AG09319 (cell line): ENCODE measurements around the gene VSIG10L.

ENCODE experiments used
- DNase-seq: peaks from one replicate; pipeline ENCODE4 v3.0.0-alpha.2; 2010; ENCODE audit warnings: low read depth; ENCODE audit errors: extremely low read depth
- TF ChIP-seq, protein P1 (sequence below): IDR thresholded peaks from 2 replicates; pipeline ENCODE4 v1.5.1; 2011; ENCODE audit warnings: low read depth, mild to moderate bottlenecking, inconsistent platforms, low read length, moderate library complexity

VSIG10L gene

DNA sequence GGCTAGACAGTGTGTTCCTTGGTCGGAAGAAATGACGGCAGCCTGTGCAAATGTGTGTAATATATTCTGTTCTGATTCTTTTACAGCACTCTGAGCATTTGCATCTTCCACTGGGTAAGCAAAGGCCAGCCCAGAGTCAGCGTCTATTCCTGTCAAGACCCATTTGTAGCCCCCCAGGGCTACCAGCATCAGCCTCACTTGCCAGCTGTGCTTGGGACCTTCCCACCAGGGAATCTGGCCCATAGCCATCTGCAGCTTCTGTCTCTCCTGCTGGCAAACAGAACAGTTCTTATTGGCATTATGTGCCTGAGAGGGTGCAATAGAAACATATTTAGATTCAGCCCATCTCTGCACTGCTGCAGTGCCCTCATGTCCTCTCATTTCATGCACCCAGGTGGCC is 36.5 kb downstream of the VSIG10L start:
- TF ChIP-seq, protein P1, sequence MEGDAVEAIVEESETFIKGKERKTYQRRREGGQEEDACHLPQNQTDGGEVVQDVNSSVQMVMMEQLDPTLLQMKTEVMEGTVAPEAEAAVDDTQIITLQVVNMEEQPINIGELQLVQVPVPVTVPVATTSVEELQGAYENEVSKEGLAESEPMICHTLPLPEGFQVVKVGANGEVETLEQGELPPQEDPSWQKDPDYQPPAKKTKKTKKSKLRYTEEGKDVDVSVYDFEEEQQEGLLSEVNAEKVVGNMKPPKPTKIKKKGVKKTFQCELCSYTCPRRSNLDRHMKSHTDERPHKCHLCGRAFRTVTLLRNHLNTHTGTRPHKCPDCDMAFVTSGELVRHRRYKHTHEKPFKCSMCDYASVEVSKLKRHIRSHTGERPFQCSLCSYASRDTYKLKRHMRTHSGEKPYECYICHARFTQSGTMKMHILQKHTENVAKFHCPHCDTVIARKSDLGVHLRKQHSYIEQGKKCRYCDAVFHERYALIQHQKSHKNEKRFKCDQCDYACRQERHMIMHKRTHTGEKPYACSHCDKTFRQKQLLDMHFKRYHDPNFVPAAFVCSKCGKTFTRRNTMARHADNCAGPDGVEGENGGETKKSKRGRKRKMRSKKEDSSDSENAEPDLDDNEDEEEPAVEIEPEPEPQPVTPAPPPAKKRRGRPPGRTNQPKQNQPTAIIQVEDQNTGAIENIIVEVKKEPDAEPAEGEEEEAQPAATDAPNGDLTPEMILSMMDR = no peak
- DNase-seq = no peak

DNA sequence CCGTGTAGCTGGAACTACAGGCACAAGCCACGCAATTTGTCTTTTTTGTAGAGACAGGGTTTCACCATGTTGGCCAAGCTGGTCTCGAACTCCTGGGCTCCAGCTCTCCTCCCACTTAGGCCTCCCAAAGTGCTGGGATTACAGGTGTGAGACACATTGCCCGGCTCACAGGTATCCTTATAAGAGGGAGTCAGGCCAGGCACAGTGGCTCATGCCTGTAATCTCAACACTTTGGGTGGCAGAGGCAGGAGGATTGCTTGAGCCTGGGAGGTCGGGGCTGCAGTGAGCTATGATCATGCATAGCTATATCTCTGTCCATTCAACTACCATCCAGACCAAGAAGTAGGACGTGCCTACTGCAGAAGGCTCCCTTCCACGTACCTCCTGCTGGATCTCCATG is 40.7 kb downstream of the VSIG10L start:
- DNase-seq = no peak
- TF ChIP-seq, protein P1 = no peak

DNA sequence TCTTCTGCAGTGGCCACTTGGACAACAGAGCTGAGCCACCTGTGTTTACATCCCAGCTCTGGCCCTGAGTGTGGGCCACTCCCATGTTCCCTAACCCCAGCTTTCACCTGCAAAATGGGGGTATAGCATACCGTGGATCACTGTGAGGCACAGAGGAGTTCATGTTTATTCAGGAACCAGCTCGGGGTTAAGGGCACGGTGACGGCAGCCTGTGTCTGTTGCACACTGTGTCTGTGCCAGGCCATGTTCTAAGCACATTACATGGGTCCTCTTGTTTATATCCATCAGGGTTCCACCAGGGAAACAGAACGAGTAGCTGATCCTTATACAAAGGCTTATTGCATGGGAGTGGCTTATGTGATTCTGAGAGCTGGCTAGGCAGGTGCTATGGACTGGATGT is 44.5 kb downstream of the VSIG10L start:
- DNase-seq = no peak
- TF ChIP-seq, protein P1 = no peak

- no peak for DNase-seq
- TF ChIP-seq, protein P1 = no peak
Observed at GRCh38 chr19:51296336-51297093, 45.4 kb downstream of the VSIG10L start.

DNA sequence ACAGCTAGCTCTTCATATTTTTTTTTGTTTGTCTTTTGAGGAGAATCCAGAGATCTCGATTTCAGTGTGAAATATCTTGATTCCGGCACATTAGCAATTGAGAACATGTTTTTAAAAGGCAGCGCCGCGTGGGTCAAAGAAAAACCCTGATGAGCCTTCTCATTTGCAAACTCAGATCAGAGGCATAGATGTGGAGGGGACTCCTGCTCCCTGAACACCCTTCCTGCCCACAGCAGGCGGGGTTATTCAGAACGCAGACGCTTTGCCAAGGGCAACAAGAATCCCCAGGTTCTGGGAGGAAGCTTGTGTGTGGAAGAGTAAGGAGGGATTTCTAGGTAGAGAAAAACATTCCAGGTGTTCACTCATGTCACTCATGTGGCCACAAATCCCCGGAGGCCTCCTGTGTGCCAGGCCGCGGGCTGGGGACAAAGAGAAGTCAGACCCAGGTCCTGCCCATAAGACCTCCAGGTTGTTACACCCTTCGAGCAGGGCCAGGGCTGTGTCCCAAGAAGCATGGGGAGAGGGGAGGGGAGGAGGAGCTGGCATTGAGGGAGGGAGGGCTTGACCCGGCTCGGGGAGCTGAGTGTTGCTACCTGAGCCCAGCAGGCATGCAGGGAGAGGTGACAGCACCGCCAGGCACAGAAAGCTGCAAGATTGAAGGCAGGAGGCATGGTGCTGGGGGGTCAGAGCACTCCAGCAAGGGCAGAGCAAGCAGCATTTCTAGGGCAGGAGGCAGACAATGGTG is 46.4 kb downstream of the VSIG10L start:
- no peak for DNase-seq
- TF ChIP-seq, protein P1 = no peak

DNA sequence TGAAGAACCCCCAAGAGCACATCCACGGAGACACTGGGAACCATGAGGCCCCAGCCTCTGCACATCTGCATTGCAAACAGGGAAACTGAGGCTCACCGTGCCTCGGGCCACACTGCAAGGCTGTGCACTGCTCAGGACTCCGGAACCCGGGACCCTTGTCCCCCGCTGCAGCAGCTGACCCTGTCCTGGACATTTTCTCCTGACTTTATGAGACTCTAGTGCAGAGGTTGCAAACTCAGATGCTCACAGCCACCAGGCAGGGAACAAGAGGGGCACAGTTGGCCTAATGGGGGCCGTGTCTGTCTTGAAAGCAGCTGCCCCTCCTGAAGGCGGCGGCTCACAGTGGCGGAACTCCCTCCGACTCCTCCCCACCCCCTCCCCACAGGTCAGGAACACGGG is 47.0 kb downstream of the VSIG10L start:
- TF ChIP-seq, protein P1 = no peak
- DNase-seq = no peak
